GM21786 (cell line): ENCODE results near the gene KRT71.

Experiments used
- ATAC-seq: cut with Tn5 transposase; IDR thresholded peaks from one replicate; pipeline ENCODE4 v1.9.1; 2021; ENCODE audit not compliant: unreplicated experiment

The KRT71 gene

GRCh38 chr12:52575948-52576347 lies 23.0 kb upstream of the KRT71 start:
- no peak for ATAC-seq

- no peak for ATAC-seq
These were observed 22.3 kb upstream of the KRT71 start for GRCh38 chr12:52575256-52575655.

GRCh38 chr12:52573743-52574142 lies 20.8 kb upstream of the KRT71 start, which contains the start of gene KRT74:
TSS of gene KRT74 (minus strand) at chr12:52573843. CDS start at chr12:52573777, 66 bp downstream.
- no peak for ATAC-seq

GRCh38 chr12:52573306-52573705 lies 20.4 kb upstream of the KRT71 start:
- no peak for ATAC-seq

- no peak for ATAC-seq
These were observed 17.6 kb upstream of the KRT71 start for GRCh38 chr12:52570511-52570910.

- ATAC-seq: no peak
These were observed 15.2 kb upstream of the KRT71 start for GRCh38 chr12:52568111-52568510.

- ATAC-seq: no peak
These were observed 13.9 kb upstream of the KRT71 start for GRCh38 chr12:52566847-52567291.

- ATAC-seq: no peak
These were observed 11.6 kb upstream of the KRT71 start for GRCh38 chr12:52564582-52564981.

- no peak for ATAC-seq
These were observed 9.0 kb upstream of the KRT71 start for GRCh38 chr12:52561880-52562449.

GRCh38 chr12:52559979-52560378 lies 7.0 kb upstream of the KRT71 start:
- ATAC-seq: no peak

GRCh38 chr12:52558781-52559445 lies 6.0 kb upstream of the KRT71 start:
- ATAC-seq: no peak

GRCh38 chr12:52557476-52557875 lies 4.5 kb upstream of the KRT71 start:
- ATAC-seq: no peak

GRCh38 chr12:52555577-52555976 lies 2.6 kb upstream of the KRT71 start:
- ATAC-seq: no peak

GRCh38 chr12:52552055-52552454 lies 890 bp downstream of the KRT71 start:
- ATAC-seq: no peak

- no peak for ATAC-seq
These were observed 1.6 kb downstream of the KRT71 start for GRCh38 chr12:52551216-52551865.

- ATAC-seq: no peak
These were observed 6.8 kb downstream of the KRT71 start for GRCh38 chr12:52546126-52546525.

- no peak for ATAC-seq
These were observed 8.7 kb downstream of the KRT71 start for GRCh38 chr12:52543985-52544883.

GRCh38 chr12:52542785-52543318 lies 10.1 kb downstream of the KRT71 start:
- ATAC-seq: no peak

- no peak for ATAC-seq
These were observed 10.8 kb downstream of the KRT71 start for GRCh38 chr12:52542157-52542556.

- ATAC-seq: no peak
These were observed 11.2 kb downstream of the KRT71 start for GRCh38 chr12:52541709-52542108.

GRCh38 chr12:52540531-52540930 lies 12.4 kb downstream of the KRT71 start:
- ATAC-seq: no peak
